Transverse colon (tissue), 4 donors: Measurements from ENCODE around the gene CCDC6.
"Not testable (repeated sequence)": the region's sequence is repeated elsewhere in the genome, so short reads cannot be mapped to it uniquely, and the experiment has no call there.

Source experiments
- CTCF ChIP-seq, 5 experiments: fragments of 200-600 bp in 3 of 5; fragments of 450-650 bp in 2 of 5; sonication (generic) in 3 of 5; IDR thresholded peaks; 1 replicate in 2 of 5; 2 replicates in 3 of 5; pipeline ENCODE4 v1.5.1; 2016 to 2017; ENCODE audit warnings: antibody characterized with exemption in 5 of 5, inconsistent platforms in 3 of 5, mild to moderate bottlenecking in 2 of 5, moderate library complexity in 1 of 5
- EP300 ChIP-seq: sonication (generic); formaldehyde crosslinking; IDR thresholded peaks from one replicate; pipeline ENCODE4 v1.6.1; 2017; ENCODE audit warnings: antibody characterized with exemption, low read depth
- POLR2A ChIP-seq: fragments of 450-650 bp; IDR thresholded peaks from one replicate; pipeline ENCODE4 v1.6.1; 2016; ENCODE audit warnings: antibody characterized with exemption, mild to moderate bottlenecking, moderate library complexity
- POLR2AphosphoS5 ChIP-seq, 3 donors: sonication (generic); formaldehyde crosslinking; IDR thresholded peaks; one replicate each; pipeline ENCODE4 v1.6.1; 2016; ENCODE audit warnings: antibody characterized with exemption in 3 of 3

GRCh38 chr10:59953711-59954110 is 47.4 kb upstream of the CCDC6 start:
- not testable (repeated sequence) for TF ChIP-seq CTCF (IDR thresholded peaks at IDR 0.05); EP300; POLR2A; POLR2AphosphoS5 (IDR thresholded peaks at IDR 0.05)
